Measurements from ENCODE around the gene HBP1.

HBP1 gene

DNA sequence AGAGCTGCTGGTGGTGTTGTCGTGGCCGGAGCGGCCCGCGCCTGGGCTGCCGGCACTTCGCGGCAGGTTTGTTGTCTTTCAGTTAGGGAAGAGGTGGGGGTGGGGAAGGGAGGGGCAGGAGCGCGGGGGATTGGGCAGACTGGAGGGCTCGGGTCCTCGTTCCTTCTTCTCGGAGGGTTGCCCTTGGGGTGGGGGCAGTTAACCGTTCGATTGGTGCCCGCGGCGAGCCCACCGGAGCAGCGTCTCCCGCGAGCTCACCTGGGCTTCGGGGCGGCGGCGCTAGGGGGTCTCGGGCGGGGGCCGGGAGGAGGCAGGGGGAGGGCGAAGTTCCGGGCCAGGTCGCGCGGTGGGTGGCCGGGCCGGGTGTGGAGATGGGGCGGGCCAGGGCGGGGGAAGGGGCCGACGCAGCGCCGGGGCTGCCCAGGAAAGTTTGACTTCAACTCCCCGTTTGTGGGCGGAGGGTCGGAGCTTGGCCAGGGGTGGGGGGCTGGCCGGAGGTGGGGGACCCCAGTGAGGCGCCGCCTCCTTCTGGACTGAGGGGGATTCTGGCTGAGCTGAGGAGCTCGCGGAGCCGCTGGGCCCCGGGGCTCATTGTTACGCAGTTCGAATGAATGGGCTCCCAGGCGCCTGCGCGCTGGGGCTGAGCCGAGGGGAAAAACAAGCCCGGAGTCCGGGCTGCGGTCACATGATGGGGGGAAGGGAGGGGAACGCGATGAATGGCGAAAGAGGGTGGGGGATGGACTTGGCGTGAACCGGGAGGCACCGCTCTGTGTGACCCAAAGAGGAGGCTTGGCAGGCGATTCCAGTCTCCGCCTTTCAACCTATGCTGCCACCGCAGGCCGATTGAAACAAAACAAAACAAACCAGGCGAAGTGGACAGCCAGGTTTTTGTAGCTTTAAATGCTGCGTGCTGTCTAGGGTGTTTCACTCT, 582 bp downstream of the HBP1 start:
- POLR2A ChIA-PET: interaction anchor here (0.5 to 2.5 kb wide), 14 partner anchors 8 to 1290 kb away, joined by 3 to 10 read pairs (median 4); partner anchors contain the start of genes COG5 and DUS4L

GRCh38 chr7:107170051-107170915, 1.5 kb downstream of the HBP1 start:
- no peak for DNase-seq (ENCODE audit: extremely low spot score)
- ChIA-PET POLR2A (interaction anchor here (0.6 to 2.5 kb wide), 6 partner anchors 10 to 423 kb away, joined by 3 to 10 read pairs (median 4); partner anchors contain the start of genes COG5 and DUS4L), CTCF (interaction anchor here (1.0 to 1.2 kb wide), 3 partner anchors 10 to 20 kb away, joined by 4 read pairs; no protein-coding TSS in a partner anchor)
- no peak for TF ChIP-seq CTCF (IDR thresholded peaks at IDR 0.05; ENCODE audit: control extremely low read depth, extremely low read depth, low read depth, missing control alignments)

More for the DNA sequence above, 582 bp downstream of the HBP1 start:
- DNase-seq (ENCODE audit: extremely low spot score): peak; percentile 83
- CTCF ChIA-PET: interaction anchor here (0.9 to 1.6 kb wide), 10 partner anchors 10 to 574 kb away, joined by 3 to 6 read pairs (median 4); partner anchors contain the start of genes CBLL1 and CCDC71L
- no peak for TF ChIP-seq CTCF (IDR thresholded peaks at IDR 0.05; ENCODE audit: control extremely low read depth, extremely low read depth, low read depth, missing control alignments)

- CTCF ChIA-PET: no interaction called here
- POLR2A ChIA-PET: interaction anchor here (0.5 to 0.7 kb wide), 4 partner anchors 19 to 565 kb away, joined by 3 to 9 read pairs (median 7); no protein-coding TSS in a partner anchor
- no peak for TF ChIP-seq CTCF (IDR thresholded peaks at IDR 0.05; ENCODE audit: control extremely low read depth, extremely low read depth, low read depth, missing control alignments)
- no peak for DNase-seq (ENCODE audit: extremely low spot score)
These were observed 2.7 kb downstream of the HBP1 start for GRCh38 chr7:107171496-107171895.

DNA sequence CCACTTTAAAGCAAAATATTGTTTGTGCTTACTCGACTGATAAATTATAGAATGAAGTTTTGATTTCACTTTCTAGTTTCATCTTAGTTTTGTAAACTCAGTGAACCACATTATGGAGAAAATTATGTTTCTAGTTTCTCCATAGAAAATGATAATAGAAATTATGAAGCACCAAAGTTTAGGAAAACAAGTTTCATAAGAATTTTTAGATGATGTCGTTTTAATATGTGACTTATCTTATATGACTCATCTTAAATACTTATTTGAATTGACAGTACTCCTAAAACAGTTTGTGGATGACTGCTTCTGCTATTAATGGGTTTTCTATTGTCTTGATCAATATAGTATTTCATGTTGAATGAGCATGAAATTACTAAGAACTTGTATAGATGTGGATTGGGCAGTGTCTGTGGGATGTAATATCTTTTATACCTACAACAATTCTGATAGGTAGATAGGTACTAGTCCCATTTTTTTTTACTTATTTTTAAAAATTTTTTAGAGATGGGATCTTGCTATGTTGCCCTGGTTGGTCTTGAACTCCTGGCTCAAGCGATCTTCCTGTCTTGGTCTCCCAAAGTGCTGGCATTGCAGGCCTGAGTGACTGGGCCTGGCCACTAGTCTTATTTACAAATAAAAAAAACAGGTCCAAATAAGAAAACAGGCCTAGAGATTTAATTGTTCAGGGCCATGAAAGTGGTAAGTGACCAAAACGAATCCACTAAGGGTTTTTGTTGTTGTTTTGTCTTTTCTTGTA, 3.7 kb downstream of the HBP1 start:
- ChIA-PET CTCF (no interaction called here), POLR2A (interaction anchor here (0.7 kb wide), 1 partner anchor 50 kb away, joined by 3 read pairs; no protein-coding TSS in a partner anchor)
- DNase-seq (ENCODE audit: extremely low spot score): no peak
- no peak for TF ChIP-seq CTCF (IDR thresholded peaks at IDR 0.05; ENCODE audit: control extremely low read depth, extremely low read depth, low read depth, missing control alignments)

DNA sequence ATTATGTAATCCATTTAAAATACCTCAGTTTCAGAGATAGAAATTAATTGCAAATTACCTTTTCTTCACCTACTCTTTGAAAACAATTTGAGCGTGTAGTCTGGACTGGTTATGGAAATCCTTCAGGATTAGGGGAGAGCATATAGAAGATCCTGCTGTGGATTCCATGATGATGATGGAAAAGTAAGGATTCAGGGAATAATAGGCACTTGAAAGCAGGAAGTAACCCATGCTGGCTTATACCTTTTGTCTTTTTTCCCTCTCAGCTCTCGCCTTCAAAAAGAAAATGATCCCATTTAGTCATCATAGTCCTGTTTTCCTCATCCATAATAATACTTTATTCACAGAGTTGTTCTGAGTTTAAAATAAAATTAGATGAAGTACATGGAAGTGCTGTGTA, 4.4 kb downstream of the HBP1 start:
- no peak for TF ChIP-seq CTCF (IDR thresholded peaks at IDR 0.05; ENCODE audit: control extremely low read depth, extremely low read depth, low read depth, missing control alignments)
- CTCF ChIA-PET: interaction anchor here (1.0 to 2.0 kb wide), 4 partner anchors 17 to 702 kb away, joined by 4 to 7 read pairs (median 6); no protein-coding TSS in a partner anchor
- no peak for DNase-seq (ENCODE audit: extremely low spot score)
- POLR2A ChIA-PET: no interaction called here
